Natural killer cell (primary cell): ENCODE measurements around the gene FOLH1. TPM values are rescaled to one million over a fixed set of nuclear protein-coding genes. Genes with fewer than 3 reads are reported as not detected.
"Not testable (repeated sequence)": the region's sequence is repeated elsewhere in the genome, so short reads cannot be mapped to it uniquely, and the experiment has no call there.

Experiments used
- ATAC-seq, 3 donors: fragments of 150-1000 bp in 2 of 3; fragments of 200-7000 bp in 1 of 3; cut with Tn5 transposase; 1 replicate in 1 of 3; 2 replicates in 2 of 3; pipeline ENCODE4 v1.10.0; 2021; ENCODE audit warnings: mild to moderate bottlenecking in 2 of 3, moderate library complexity in 2 of 3
- DNase-seq, 2 donors: peaks; one replicate each; pipeline versions ENCODE4 v3.0.0 to v3.0.0-alpha.2; 2013 to 2021; ENCODE audit warnings: mixed read lengths in 1 of 2
- H3K27ac ChIP-seq: one replicate; pipeline ENCODE4 v1.5.1; 2013; ENCODE audit warnings: mild to moderate bottlenecking, low read length
- H3K27me3 ChIP-seq: one replicate; pipeline ENCODE4 v1.6.1; 2013; ENCODE audit warnings: low read length; ENCODE audit not compliant: control insufficient read depth, insufficient read depth
- H3K36me3 ChIP-seq: one replicate; pipeline ENCODE4 v1.6.1; 2013; ENCODE audit warnings: low read length; ENCODE audit not compliant: control insufficient read depth, insufficient read depth
- H3K4me1 ChIP-seq: one replicate; pipeline ENCODE4 v1.6.1; 2013; ENCODE audit warnings: low read length; ENCODE audit not compliant: control insufficient read depth, insufficient read depth
- H3K4me3 ChIP-seq: one replicate; pipeline ENCODE4 v1.5.1; 2013; ENCODE audit warnings: low read length
- H3K9me3 ChIP-seq: one replicate; pipeline ENCODE4 v1.6.1; 2013; ENCODE audit warnings: low read length; ENCODE audit not compliant: control insufficient read depth, insufficient read depth
- H3K27ac Mint-ChIP-seq, 2 donors: one replicate each; pipeline ENCODE4 v1.8.0; 2022; ENCODE audit warnings: mild to moderate bottlenecking in 2 of 2, mixed read lengths in 2 of 2, moderate library complexity in 1 of 2
- H3K27me3 Mint-ChIP-seq, 2 donors: one replicate each; pipeline ENCODE4 v1.8.0; 2022; ENCODE audit warnings: low read depth in 2 of 2, mixed read lengths in 2 of 2
- H3K36me3 Mint-ChIP-seq: one replicate; pipeline ENCODE4 v1.8.0; 2022; ENCODE audit warnings: mixed read lengths
- H3K4me1 Mint-ChIP-seq, 2 donors: one replicate each; pipeline ENCODE4 v1.8.0; 2022; ENCODE audit warnings: mixed read lengths in 2 of 2
- H3K4me3 Mint-ChIP-seq: one replicate; pipeline ENCODE4 v1.8.0; 2022; ENCODE audit warnings: mild to moderate bottlenecking, moderate library complexity, mixed read lengths
- H3K9me3 Mint-ChIP-seq, 2 donors: one replicate each; pipeline ENCODE4 v1.8.0; 2022; ENCODE audit warnings: mixed read lengths in 2 of 2
- WGBS: methylation state at CpG from one replicate; pipeline ENCODE4 v1.1.7; 2013; ENCODE audit warnings: missing lambda C conversion rate; ENCODE audit not compliant: insufficient coverage; 5-methylcytosine and 5-hydroxymethylcytosine counted together
- intact Hi-C: fragments of 100-400 bp; cut with micrococcal nuclease; formaldehyde crosslinking; loops from one replicate; pipeline ENCODE4 v1.14.2; 2022
- total RNA-seq, 4 donors: library from RNA; stranded (reverse); fragments of 120-200 nt in 1 of 4; gene quantifications; one replicate each; pipeline versions ENCODE4 v1.2.3 to v1.2.4, GENCODE V29; 2013 to 2022

FOLH1 gene
- total RNA-seq, 3 donors from 2014 or later (not counting 1 experiment from before 2014, with no cell fraction given) = not detected

DNA sequence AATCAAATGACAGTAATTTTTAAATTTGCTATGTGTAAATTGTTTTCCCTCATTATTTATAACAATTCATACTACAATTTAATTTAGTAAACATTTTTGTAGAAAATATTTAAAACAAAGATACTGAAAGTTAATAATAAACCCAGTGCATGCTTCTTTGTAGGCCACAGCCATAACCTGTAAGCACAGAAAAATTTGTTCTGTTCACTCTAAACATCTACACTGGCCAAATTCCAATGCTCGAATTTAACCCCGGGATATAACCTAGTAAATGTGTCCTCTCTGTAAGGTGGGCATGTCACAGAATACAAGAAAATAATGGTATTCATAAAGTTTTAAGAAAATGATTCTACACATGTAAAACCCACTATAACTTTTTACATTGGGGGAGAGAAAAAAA lies 22.2 kb downstream of the FOLH1 start:
- H3K4me1 ChIP-seq, H3K9me3 ChIP-seq, H3K36me3 Mint-ChIP-seq, H3K36me3 ChIP-seq, H3K27me3 Mint-ChIP-seq, H3K4me1 Mint-ChIP-seq, H3K27ac Mint-ChIP-seq, ATAC-seq, DNase-seq, H3K4me3 Mint-ChIP-seq, H3K27me3 ChIP-seq, H3K9me3 Mint-ChIP-seq, H3K27ac ChIP-seq, intact Hi-C loops, H3K4me3 ChIP-seq: not testable (repeated sequence)
- no CpG with 5 or more reads among the region's 2 CpGs for WGBS

DNA sequence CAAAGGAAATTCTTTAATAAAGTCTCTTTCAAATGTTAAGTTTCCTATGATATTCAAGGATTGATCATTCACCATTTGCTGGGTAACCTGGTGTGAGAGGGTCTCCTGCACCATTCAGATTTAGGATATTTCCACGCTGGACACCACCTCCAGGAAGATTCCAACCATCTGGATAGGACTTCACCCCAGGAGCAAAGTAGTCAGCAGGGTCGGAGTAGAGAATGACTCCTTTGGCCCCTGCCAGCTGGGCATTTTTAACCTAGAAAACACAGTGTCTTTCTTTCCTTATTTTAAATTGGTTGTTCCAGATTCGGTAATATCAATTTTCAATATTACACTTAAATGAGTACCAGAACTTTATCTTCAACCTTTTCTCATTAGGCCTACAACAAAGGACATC lies 22.8 kb downstream of the FOLH1 start:
- intact Hi-C loops, H3K27ac ChIP-seq, H3K4me1 Mint-ChIP-seq, H3K4me3 ChIP-seq, H3K9me3 Mint-ChIP-seq, H3K36me3 ChIP-seq, H3K4me3 Mint-ChIP-seq, H3K27me3 ChIP-seq, H3K27me3 Mint-ChIP-seq, H3K4me1 ChIP-seq, H3K27ac Mint-ChIP-seq, ATAC-seq, DNase-seq, H3K36me3 Mint-ChIP-seq, H3K9me3 ChIP-seq: not testable (repeated sequence)
- 71% methylated on average over 3 of the region's 3 CpGs for WGBS

DNA sequence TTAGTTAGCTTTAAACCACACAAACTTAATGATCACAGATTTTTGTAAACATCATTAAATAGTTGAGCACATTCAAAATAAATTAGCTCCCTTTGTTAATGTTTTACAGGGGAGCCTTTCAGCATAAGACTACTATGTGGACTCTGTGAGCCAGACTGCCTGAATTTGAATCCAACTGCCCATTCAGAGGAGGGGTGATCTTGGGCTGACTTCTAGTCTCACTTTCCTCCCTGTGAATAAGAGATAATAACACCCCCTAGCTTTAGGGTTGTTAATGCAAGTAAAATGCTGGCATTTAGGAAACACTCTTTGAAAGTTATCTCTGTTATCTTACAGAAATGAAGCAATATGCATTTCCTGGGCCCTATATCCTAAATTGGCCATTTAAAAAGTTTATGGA lies 23.6 kb downstream of the FOLH1 start:
- not testable (repeated sequence) for H3K27ac Mint-ChIP-seq, H3K4me3 Mint-ChIP-seq

DNA sequence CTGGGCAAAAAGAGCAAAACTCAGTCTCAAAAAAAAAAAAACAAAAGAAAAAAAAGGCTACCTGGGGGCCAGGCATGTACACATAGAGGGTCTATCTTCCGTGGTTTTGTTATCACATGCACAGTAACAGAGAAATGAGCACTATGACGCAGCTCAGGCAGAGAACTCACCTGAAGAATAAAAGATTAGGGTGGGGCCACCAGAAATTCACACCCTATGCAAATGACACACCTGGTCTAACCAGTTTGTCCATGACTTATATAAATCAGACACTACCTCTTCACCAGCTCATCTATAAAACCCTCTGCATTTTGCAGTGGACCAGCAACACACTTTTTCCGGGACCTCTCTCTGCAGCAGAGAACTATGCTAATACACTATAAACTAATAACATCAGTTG lies 30.5 kb downstream of the FOLH1 start:
- not testable (repeated sequence) for H3K36me3 ChIP-seq
- 50% methylated on average over 2 of the region's 3 CpGs for WGBS

More for the DNA sequence above, 23.6 kb downstream of the FOLH1 start:
- H3K4me1 ChIP-seq, DNase-seq, intact Hi-C loops, H3K9me3 ChIP-seq, H3K36me3 Mint-ChIP-seq, H3K4me3 ChIP-seq, H3K9me3 Mint-ChIP-seq, H3K27ac ChIP-seq, H3K36me3 ChIP-seq, H3K27me3 Mint-ChIP-seq, H3K4me1 Mint-ChIP-seq, H3K27me3 ChIP-seq, ATAC-seq: not testable (repeated sequence)

DNA sequence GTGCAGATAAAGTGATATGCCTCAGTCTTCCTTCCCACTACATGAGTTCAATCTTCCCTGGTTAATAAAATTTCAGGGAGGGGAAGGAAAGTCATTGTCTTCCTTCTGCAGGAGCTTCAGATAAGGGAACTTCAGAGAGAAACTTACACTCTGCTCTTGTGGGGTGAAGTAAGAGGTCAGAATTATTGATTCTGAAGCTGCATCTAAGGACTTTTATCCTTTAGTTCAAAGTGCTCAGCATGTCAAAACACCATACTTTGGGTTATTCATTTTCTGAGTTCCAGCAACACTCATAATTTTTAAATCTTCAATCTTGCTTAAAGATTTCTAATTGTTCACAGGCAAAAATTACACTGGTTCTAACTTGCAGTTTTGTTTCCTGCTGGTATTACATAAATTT lies 33.0 kb downstream of the FOLH1 start:
- DNase-seq, H3K36me3 ChIP-seq, H3K4me3 Mint-ChIP-seq, H3K27ac ChIP-seq, H3K27me3 ChIP-seq, H3K9me3 Mint-ChIP-seq, H3K4me1 Mint-ChIP-seq, H3K4me1 ChIP-seq, intact Hi-C loops, H3K27me3 Mint-ChIP-seq, H3K27ac Mint-ChIP-seq, ATAC-seq, H3K36me3 Mint-ChIP-seq, H3K4me3 ChIP-seq, H3K9me3 ChIP-seq: not testable (repeated sequence)

More for the DNA sequence above, 30.5 kb downstream of the FOLH1 start:
- H3K27me3 Mint-ChIP-seq, H3K4me3 Mint-ChIP-seq, H3K4me1 ChIP-seq, H3K36me3 Mint-ChIP-seq, H3K9me3 ChIP-seq, H3K27ac Mint-ChIP-seq, H3K4me1 Mint-ChIP-seq, ATAC-seq, H3K27me3 ChIP-seq, H3K9me3 Mint-ChIP-seq, DNase-seq, H3K4me3 ChIP-seq, H3K27ac ChIP-seq, intact Hi-C loops: not testable (repeated sequence)

DNA sequence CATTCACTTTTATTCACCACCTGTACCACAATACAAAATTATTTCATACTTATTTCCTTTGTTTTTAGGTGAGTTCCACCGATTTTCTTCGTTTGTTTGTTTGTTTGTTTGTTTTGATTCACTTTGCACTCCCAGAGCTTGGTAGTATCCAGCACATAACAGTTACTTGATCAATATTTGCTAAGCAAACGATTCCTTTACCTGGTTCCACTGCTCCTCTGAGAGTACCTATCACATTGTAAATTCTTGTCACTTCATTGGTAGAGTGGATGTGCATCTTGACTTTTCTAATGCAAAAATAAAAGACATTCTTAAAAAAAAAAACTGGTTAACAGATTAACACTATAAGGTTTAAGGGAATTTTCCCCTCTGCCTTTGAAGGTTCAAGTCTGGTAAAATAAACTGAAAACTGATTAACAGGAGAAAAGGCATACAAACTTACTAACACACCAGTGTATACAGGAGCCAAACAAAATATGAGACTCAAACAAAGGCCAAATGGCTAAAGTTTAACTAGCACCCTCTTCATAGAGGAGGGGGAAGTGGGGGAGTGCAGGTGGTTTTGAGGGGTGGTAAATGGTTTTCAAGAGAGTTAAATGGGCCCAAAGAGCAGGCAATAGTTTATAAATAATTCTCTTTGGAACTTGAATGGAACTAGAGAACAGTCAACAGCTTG lies 33.6 kb downstream of the FOLH1 start:
- ATAC-seq, H3K4me1 Mint-ChIP-seq, H3K36me3 ChIP-seq, H3K4me3 Mint-ChIP-seq, H3K36me3 Mint-ChIP-seq, H3K4me1 ChIP-seq, DNase-seq, H3K4me3 ChIP-seq, H3K9me3 Mint-ChIP-seq, H3K27me3 ChIP-seq, H3K27ac Mint-ChIP-seq, H3K27ac ChIP-seq, H3K27me3 Mint-ChIP-seq, H3K9me3 ChIP-seq, intact Hi-C loops: not testable (repeated sequence)
- WGBS = no CpG with 5 or more reads among the region's 3 CpGs

DNA sequence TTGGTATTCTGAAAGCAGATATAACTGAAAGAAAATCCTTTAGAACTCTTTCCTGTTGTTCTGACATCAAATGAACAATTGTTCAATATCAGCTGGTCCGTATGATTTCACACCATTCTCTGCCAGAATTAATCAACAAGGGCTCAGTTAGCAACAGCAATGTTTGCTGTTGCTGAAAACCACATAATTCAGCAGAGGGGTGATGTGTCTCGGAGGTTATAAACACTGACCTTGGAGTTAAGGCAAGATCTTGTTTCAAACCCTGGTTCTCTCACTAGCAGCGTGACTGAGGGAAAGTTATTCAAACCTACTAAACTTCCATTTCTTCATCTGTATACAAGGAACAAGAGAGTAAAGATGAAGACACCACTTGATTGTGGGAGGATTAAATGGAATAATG lies 36.8 kb downstream of the FOLH1 start:
- H3K4me1 ChIP-seq, H3K4me3 Mint-ChIP-seq, DNase-seq, H3K36me3 ChIP-seq, intact Hi-C loops, H3K9me3 Mint-ChIP-seq, H3K4me1 Mint-ChIP-seq, H3K4me3 ChIP-seq, H3K27ac Mint-ChIP-seq, H3K27me3 Mint-ChIP-seq, H3K27ac ChIP-seq, H3K27me3 ChIP-seq, ATAC-seq, H3K9me3 ChIP-seq, H3K36me3 Mint-ChIP-seq: not testable (repeated sequence)
- 82% methylated on average over 2 of the region's 3 CpGs for WGBS

DNA sequence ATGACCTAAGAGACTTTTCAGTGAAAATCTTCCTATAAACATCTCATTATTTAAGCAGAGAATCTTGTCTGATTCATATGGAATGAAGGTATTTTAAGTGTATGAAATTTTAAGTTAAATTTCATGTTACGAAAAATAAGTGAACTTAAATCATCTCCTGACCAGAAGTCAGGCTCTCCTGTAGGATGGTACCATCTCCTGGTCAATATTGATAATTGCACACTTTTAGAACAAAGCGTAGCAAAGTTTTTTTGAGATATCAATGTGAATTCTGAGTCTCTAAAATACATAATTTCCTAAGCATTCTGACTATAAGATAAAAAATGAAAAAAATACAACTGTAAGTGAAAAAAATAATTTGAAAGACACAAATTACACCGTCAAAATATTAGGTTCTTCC lies 38.8 kb downstream of the FOLH1 start:
- DNase-seq, H3K27me3 Mint-ChIP-seq, H3K36me3 ChIP-seq, H3K9me3 ChIP-seq, H3K4me3 Mint-ChIP-seq, H3K27ac Mint-ChIP-seq, H3K27me3 ChIP-seq, ATAC-seq, H3K4me1 Mint-ChIP-seq, H3K27ac ChIP-seq, H3K4me3 ChIP-seq, intact Hi-C loops, H3K4me1 ChIP-seq, H3K36me3 Mint-ChIP-seq: not testable (repeated sequence)
- H3K9me3 Mint-ChIP-seq = peaks cover 9 to 12% of the 10 kb centered on the region in 2 donors
- WGBS = 75% methylated on average over 2 of the region's 3 CpGs
